Endothelial cell of umbilical vein (primary cell): ENCODE measurements around the gene HAUS5. TPM values are rescaled to one million over a fixed set of nuclear protein-coding genes. Genes with fewer than 3 reads are reported as not detected.

Source experiments
- BruUV-seq: library from RNA; stranded (reverse); fragments of 400-500 nt; replicated peaks from 2 replicates; lab custom pipeline; 2021; lab: Mats Ljungman, UMichigan
- CTCF ChIA-PET: fragments of 300-600, 350-600 bp; sonication (Branson Sonifier 250); formaldehyde crosslinking; loops from one replicate; lab custom pipeline; 2021; ENCODE audit warnings: antibody characterized with exemption, inconsistent platforms; lab: Charles Lee
- POLR2A ChIA-PET: fragments of 300-600, 350-600 bp; sonication (Branson Sonifier 250); formaldehyde crosslinking; loops from one replicate; lab custom pipeline; 2021; ENCODE audit warnings: antibody characterized with exemption, inconsistent platforms; lab: Charles Lee
- DNase-seq: peaks from one replicate; pipeline ENCODE4 v3.0.0-alpha.2; 2011; ENCODE audit warnings: low read depth, low spot score
- FAIRE-seq: peaks from 2 replicates; lab custom pipeline; 2011; peaks lifted over from hg19 to GRCh38; lab: Jason Lieb, UNC
- H2AFZ ChIP-seq: 2 replicates; pipeline ENCODE4 v1.6.0; 2012; ENCODE audit warnings: low read depth, low read length, control low read depth, inconsistent platforms
- H3K27ac ChIP-seq: 2 replicates; pipeline ENCODE4 v1.5.1; 2011; ENCODE audit warnings: low read depth, mild to moderate bottlenecking, control low read depth, low read length, moderate library complexity; ENCODE audit not compliant: insufficient read depth
- H3K27me3 ChIP-seq, 2 experiments: 2 replicates each; pipeline versions ENCODE4 v1.6.0 to v1.6.1; 2011; ENCODE audit warnings: low read length in 2 of 2, mixed read lengths in 1 of 2; ENCODE audit not compliant: control insufficient read depth in 2 of 2, insufficient read depth in 2 of 2
- H3K36me3 ChIP-seq, 2 experiments: 2 replicates in 1 of 2; 3 replicates in 1 of 2; pipeline ENCODE4 v1.5.1; 2011; ENCODE audit warnings: low read length in 2 of 2, mild to moderate bottlenecking in 1 of 2, moderate library complexity in 1 of 2; ENCODE audit not compliant: control insufficient read depth in 2 of 2, insufficient read depth in 2 of 2; ENCODE audit errors: extremely low read depth in 1 of 2
- H3K4me1 ChIP-seq: 3 replicates; pipeline ENCODE4 v1.5.1; 2011; ENCODE audit warnings: mild to moderate bottlenecking, low read length; ENCODE audit not compliant: control insufficient read depth, insufficient read depth; ENCODE audit errors: extremely low read depth
- H3K4me2 ChIP-seq: 2 replicates; pipeline ENCODE4 v1.6.1; 2011; ENCODE audit warnings: low read length, control low read depth, mixed read lengths; ENCODE audit not compliant: insufficient read depth
- H3K4me3 ChIP-seq, 3 experiments: fragments of 200-600 bp in 1 of 3; sonication (generic), shearing (Covaris generic) in 1 of 3; replicated peaks in 1 of 3; 2 replicates each; pipeline ENCODE4 v1.5.1; 2011 to 2016; ENCODE audit warnings: control low read depth in 3 of 3, low read length in 3 of 3, mild to moderate bottlenecking in 2 of 3, inconsistent platforms in 1 of 3, low read depth in 1 of 3, moderate library complexity in 1 of 3; ENCODE audit not compliant: insufficient read depth in 1 of 3
- H3K79me2 ChIP-seq: 2 replicates; pipeline ENCODE4 v1.6.0; 2012; ENCODE audit warnings: low read length, inconsistent platforms; ENCODE audit not compliant: control insufficient read depth, insufficient read depth
- H3K9ac ChIP-seq: replicated peaks from 2 replicates; pipeline ENCODE3; 2011; ENCODE audit warnings: low read length, control low read depth; ENCODE audit not compliant: insufficient read depth; ENCODE audit errors: extremely low read depth
- H3K9me1 ChIP-seq: replicated peaks from 3 replicates; pipeline ENCODE4 v1.6.0; 2011; ENCODE audit warnings: mild to moderate bottlenecking, low read length; ENCODE audit not compliant: control insufficient read depth, insufficient read depth; ENCODE audit errors: extremely low read depth
- H3K9me3 ChIP-seq: replicated peaks from 2 replicates; pipeline ENCODE4 v1.5.1; 2012; ENCODE audit warnings: low read length, inconsistent platforms; ENCODE audit not compliant: control insufficient read depth, insufficient read depth
- H4K20me1 ChIP-seq: replicated peaks from 2 replicates; pipeline ENCODE3; 2011; ENCODE audit warnings: mild to moderate bottlenecking, low read length; ENCODE audit not compliant: control insufficient read depth, insufficient read depth; ENCODE audit errors: extremely low read depth
- EZH2 ChIP-seq: IDR thresholded peaks from 2 replicates; pipeline ENCODE4 v1.6.1; 2012; ENCODE audit warnings: borderline replicate concordance, low read depth, mild to moderate bottlenecking, moderate library complexity, low read length, inconsistent platforms; ENCODE audit not compliant: severe bottlenecking
- FOS ChIP-seq: IDR thresholded peaks from 2 replicates; pipeline ENCODE4 v1.6.1; 2011; ENCODE audit warnings: mild to moderate bottlenecking, low read length, moderate library complexity, borderline replicate concordance; ENCODE audit not compliant: insufficient read depth
- GATA2 ChIP-seq: IDR thresholded peaks from 2 replicates; pipeline ENCODE4 v1.7.0; 2011; ENCODE audit warnings: low read depth, mild to moderate bottlenecking, moderate library complexity, mixed read lengths, low read length; ENCODE audit not compliant: insufficient read length, insufficient read depth
- JUN ChIP-seq: IDR thresholded peaks from 2 replicates; pipeline ENCODE4 v1.6.1; 2011; ENCODE audit warnings: borderline replicate concordance, low read depth; ENCODE audit not compliant: insufficient read length, insufficient read depth
- MYC ChIP-seq: IDR thresholded peaks from one replicate; pipeline ENCODE4 v1.6.1; 2011; ENCODE audit warnings: mild to moderate bottlenecking, low read depth, low read length
- POLR2AphosphoS5 ChIP-seq: IDR thresholded peaks from 2 replicates; pipeline ENCODE4 v1.6.1; 2012; ENCODE audit warnings: low read depth, mild to moderate bottlenecking, control low read depth, low read length, moderate library complexity; ENCODE audit not compliant: insufficient read depth
- dilution Hi-C: fragments of 300-500 bp; cut with MboI; formaldehyde crosslinking; loops from one replicate; pipeline ENCODE4 v1.15.0; 2019; ENCODE audit warnings: low sequenced_read_pairs; ENCODE audit not compliant: extremely low pct_ligation_motif_present
- intact Hi-C: fragments of 100-400 bp; cut with micrococcal nuclease; formaldehyde crosslinking; loops from one replicate; pipeline ENCODE4 v1.10.0; 2022
- polyA plus RNA-seq, 4 experiments: library from polyadenylated mRNA; depleted of rRNA in 3 of 4; stranded (reverse) in 3 of 4; unstranded in 1 of 4; fragments of >200 nt; gene quantifications; 2 replicates each; pipeline versions ENCODE4 v1.2.1 to v1.2.3, GENCODE V29; 2011 to 2012; ENCODE audit warnings: missing spikeins in 1 of 4
- total RNA-seq: library from RNA; stranded (reverse); gene quantifications from 2 replicates; pipeline ENCODE4 v1.2.3, GENCODE V29; 2021
- TF ChIP-seq, protein P1 (sequence below), 2 donors: IDR thresholded peaks; 1 replicate in 1 of 2; 2 replicates in 1 of 2; pipeline ENCODE4 v1.5.1; 2011; ENCODE audit warnings: low read length in 2 of 2, mild to moderate bottlenecking in 2 of 2, moderate library complexity in 2 of 2, control low read depth in 1 of 2, inconsistent platforms in 1 of 2, low read depth in 1 of 2; ENCODE audit not compliant: insufficient read depth in 1 of 2; ENCODE audit errors: extremely low read depth in 1 of 2
- TF ChIP-seq, protein P2 (sequence below): IDR thresholded peaks from 2 replicates; pipeline ENCODE4 v1.6.1; 2011; ENCODE audit not compliant: insufficient read depth, insufficient read length

HAUS5 gene
- total and polyA plus RNA-seq, 2 donors (not counting 3 experiments of a cell fraction or from before 2014, with no cell fraction given) = 8.9 to 19.0 TPM

DNA sequence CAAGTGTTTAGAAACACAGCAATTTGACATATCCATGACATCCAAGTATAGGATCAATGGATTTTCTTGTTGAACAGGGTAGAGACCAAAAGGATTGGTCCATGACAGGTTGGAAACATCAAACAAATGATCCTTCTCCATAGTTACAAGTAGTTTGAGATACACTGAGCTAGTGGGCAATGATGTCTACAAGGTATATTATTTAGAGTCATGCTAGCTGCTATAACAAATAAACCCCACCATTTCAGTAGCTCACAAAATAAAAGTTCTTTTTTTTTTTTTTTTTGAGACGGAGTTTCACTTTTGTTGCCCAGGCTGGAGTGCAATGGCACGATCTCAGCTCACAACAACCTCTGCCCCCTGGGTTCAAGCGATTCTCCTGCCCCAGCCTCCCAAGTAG, 4.9 kb upstream of the HAUS5 start:
- CTCF ChIA-PET = no interaction called here
- no peaks in the 10 kb centered on the region for H3K4me1 ChIP-seq
- H3K27ac ChIP-seq = no peak overlapping the region
- no peaks in the 10 kb centered on the region for H3K36me3 ChIP-seq
- DNase-seq (no peak), FAIRE-seq (no peak)
- H3K4me3 ChIP-seq = no peak overlapping the region
- H3K4me2 ChIP-seq = no peak overlapping the region
- dilution Hi-C loops (no loop called here), intact Hi-C loops (no loop called here)
- no peaks in the 10 kb centered on the region for H3K9me1 ChIP-seq
- no peak overlapping the region for H2AFZ ChIP-seq
- POLR2A ChIA-PET = no interaction called here
- H3K9ac ChIP-seq = no peak overlapping the region
- H3K9me3 ChIP-seq = no peaks in the 10 kb centered on the region
- no peaks in the 10 kb centered on the region for H3K79me2 ChIP-seq
- no TSS peak for BruUV-seq
- no peaks in the 10 kb centered on the region for H4K20me1 ChIP-seq
- no peaks in the 10 kb centered on the region for H3K27me3 ChIP-seq
- TF ChIP-seq EZH2 (no peak), JUN (no peak), FOS (no peak), POLR2AphosphoS5 (no peak), MYC (no peak), GATA2 (no peak)
- TF ChIP-seq, protein P1, sequence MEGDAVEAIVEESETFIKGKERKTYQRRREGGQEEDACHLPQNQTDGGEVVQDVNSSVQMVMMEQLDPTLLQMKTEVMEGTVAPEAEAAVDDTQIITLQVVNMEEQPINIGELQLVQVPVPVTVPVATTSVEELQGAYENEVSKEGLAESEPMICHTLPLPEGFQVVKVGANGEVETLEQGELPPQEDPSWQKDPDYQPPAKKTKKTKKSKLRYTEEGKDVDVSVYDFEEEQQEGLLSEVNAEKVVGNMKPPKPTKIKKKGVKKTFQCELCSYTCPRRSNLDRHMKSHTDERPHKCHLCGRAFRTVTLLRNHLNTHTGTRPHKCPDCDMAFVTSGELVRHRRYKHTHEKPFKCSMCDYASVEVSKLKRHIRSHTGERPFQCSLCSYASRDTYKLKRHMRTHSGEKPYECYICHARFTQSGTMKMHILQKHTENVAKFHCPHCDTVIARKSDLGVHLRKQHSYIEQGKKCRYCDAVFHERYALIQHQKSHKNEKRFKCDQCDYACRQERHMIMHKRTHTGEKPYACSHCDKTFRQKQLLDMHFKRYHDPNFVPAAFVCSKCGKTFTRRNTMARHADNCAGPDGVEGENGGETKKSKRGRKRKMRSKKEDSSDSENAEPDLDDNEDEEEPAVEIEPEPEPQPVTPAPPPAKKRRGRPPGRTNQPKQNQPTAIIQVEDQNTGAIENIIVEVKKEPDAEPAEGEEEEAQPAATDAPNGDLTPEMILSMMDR (IDR thresholded peaks at IDR 0.05; ENCODE audit: extremely low read depth in 1 of 2, insufficient read depth in 1 of 2, low read depth in 1 of 2, low read length in 2 of 2) = no peak
- TF ChIP-seq, protein P2, sequence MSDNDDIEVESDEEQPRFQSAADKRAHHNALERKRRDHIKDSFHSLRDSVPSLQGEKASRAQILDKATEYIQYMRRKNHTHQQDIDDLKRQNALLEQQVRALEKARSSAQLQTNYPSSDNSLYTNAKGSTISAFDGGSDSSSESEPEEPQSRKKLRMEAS = no peak
